GM23338 (cell line): ENCODE measurements around the gene SIGMAR1.

Experiments used
- CREB1 ChIP-seq: fragments of 250-450 bp; sonication (Bioruptor Pico); IDR thresholded peaks from 2 replicates; pipeline ENCODE4 v1.5.0; 2020; ENCODE audit warnings: low read depth, mild to moderate bottlenecking, moderate library complexity
- CTCF ChIP-seq, 2 experiments: fragments of 200-600 bp in 1 of 2; sonication (generic) in 1 of 2; conservative IDR thresholded peaks; 2 replicates each; pipeline versions ENCODE4 v1.5.1 to v1.6.1; 2016 to 2017; ENCODE audit warnings: antibody characterized with exemption in 2 of 2, low read depth in 2 of 2, mild to moderate bottlenecking in 2 of 2, moderate library complexity in 1 of 2
- EZH2 ChIP-seq: fragments of 200-600 bp; sonication (generic); IDR thresholded peaks from one replicate; pipeline ENCODE4 v1.8.0; 2017; ENCODE audit warnings: antibody characterized with exemption, mild to moderate bottlenecking, low read depth; ENCODE audit not compliant: unreplicated experiment
- JUNB ChIP-seq: IDR thresholded peaks from one replicate; pipeline ENCODE4 v1.6.1; 2016; ENCODE audit warnings: antibody characterized with exemption; ENCODE audit not compliant: unreplicated experiment
- NANOG ChIP-seq: IDR thresholded peaks from 2 replicates; pipeline ENCODE4 v1.6.1; 2016; ENCODE audit warnings: antibody characterized with exemption, borderline replicate concordance
- POLR2AphosphoS5 ChIP-seq: IDR thresholded peaks from 2 replicates; pipeline ENCODE4 v1.6.1; 2016; ENCODE audit warnings: antibody characterized with exemption, low read depth

GRCh38 chr9:34592895-34593601, 44.5 kb downstream of the SIGMAR1 start:
- TF ChIP-seq CTCF (conservative IDR thresholded peaks at IDR 0.05; ENCODE audit: low read depth in 2 of 2) = no peak
- TF ChIP-seq EZH2 = no peak
- no peak for TF ChIP-seq NANOG
- no peak for TF ChIP-seq JUNB
- TF ChIP-seq CREB1 (CRISPR knock-in tag) = no peak
- no peak for TF ChIP-seq POLR2AphosphoS5
